HUDEP-2 (cell line): Measurements from ENCODE around the gene LAMTOR3.
"Not testable (repeated sequence)": the region's sequence is repeated elsewhere in the genome, so short reads cannot be mapped to it uniquely, and the experiment has no call there.

Experiments
- DNase-seq, 76 experiments: peaks; one replicate each; lab custom pipeline; 2025; ENCODE audit not compliant: unreplicated experiment in 76 of 76; lab: John Stamatoyannopoulos, UW

The LAMTOR3 gene

GRCh38 chr4:99833756-99834155, 60.5 kb downstream of the LAMTOR3 start:
- no peak for DNase-seq

DNA sequence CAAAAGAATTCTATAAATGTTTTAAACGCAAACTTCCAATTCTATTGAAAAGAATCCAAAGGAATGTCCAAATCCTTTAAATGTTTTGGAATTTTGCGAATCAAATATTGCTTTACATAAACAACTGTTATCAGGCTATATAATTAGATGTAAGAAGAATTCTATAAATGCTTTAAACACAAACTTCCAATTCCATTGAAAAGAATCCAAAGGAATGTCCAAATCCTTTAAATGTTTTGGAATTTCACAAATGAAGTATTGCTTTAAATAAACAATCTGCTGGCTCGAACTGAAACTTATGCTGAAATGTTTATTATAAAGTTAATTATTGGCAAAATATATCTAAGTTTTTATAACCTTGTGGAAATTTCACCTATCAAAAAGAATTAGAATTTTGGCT, 61.5 kb downstream of the LAMTOR3 start:
- no peak for DNase-seq

- no peak for DNase-seq
Measured at GRCh38 chr4:99832321-99832720, 61.9 kb downstream of the LAMTOR3 start.

- DNase-seq, result not testable (repeated sequence)
Measured at GRCh38 chr4:99830051-99830450, 64.2 kb downstream of the LAMTOR3 start.

GRCh38 chr4:99828477-99828876, 65.8 kb downstream of the LAMTOR3 start:
- no peak for DNase-seq
